Measurements from ENCODE around the gene WRAP73. TPM values are rescaled to one million over a fixed set of nuclear protein-coding genes. Genes with fewer than 3 reads are reported as not detected.

WRAP73 gene
- total RNA-seq, 4 donors from 2014 or later: 16.8 to 20.5 (median 19.5) TPM

- TF ChIP-seq, protein P1, sequence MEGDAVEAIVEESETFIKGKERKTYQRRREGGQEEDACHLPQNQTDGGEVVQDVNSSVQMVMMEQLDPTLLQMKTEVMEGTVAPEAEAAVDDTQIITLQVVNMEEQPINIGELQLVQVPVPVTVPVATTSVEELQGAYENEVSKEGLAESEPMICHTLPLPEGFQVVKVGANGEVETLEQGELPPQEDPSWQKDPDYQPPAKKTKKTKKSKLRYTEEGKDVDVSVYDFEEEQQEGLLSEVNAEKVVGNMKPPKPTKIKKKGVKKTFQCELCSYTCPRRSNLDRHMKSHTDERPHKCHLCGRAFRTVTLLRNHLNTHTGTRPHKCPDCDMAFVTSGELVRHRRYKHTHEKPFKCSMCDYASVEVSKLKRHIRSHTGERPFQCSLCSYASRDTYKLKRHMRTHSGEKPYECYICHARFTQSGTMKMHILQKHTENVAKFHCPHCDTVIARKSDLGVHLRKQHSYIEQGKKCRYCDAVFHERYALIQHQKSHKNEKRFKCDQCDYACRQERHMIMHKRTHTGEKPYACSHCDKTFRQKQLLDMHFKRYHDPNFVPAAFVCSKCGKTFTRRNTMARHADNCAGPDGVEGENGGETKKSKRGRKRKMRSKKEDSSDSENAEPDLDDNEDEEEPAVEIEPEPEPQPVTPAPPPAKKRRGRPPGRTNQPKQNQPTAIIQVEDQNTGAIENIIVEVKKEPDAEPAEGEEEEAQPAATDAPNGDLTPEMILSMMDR (IDR thresholded peaks at IDR 0.05; ENCODE audit: low read depth): no peak
Observed at GRCh38 chr1:3695326-3696217, 45.7 kb upstream of the WRAP73 start.

DNA sequence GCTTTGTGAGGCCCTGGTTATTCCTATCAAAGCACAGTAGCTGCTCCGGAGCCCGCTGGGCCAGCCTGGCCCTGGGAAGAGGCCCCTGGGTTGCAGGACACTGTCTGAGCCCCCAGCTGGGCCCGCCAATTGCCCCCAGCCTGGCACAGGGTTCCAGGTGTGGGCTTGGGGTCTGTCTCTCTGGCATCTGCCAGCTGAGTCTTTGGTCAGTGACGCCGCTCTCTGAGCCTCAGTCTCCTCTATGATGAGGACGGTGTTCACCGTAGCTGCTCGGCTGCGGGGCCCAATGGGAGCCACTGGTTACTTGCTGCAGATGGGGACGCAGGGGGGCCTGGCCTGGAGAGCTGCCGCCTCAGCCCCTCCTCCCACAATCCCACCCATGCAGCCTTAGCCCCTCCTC lies 43.4 kb upstream of the WRAP73 start:
- TF ChIP-seq, protein P1 (IDR thresholded peaks at IDR 0.05; ENCODE audit: low read depth): no peak

- TF ChIP-seq, protein P1 (IDR thresholded peaks at IDR 0.05; ENCODE audit: low read depth): no peak
Observed at GRCh38 chr1:3692598-3692997, 42.7 kb upstream of the WRAP73 start.

GRCh38 chr1:3691421-3692204 lies 41.7 kb upstream of the WRAP73 start:
- TF ChIP-seq, protein P1 (IDR thresholded peaks at IDR 0.05; ENCODE audit: low read depth): no peak

GRCh38 chr1:3690282-3691065 lies 40.6 kb upstream of the WRAP73 start:
- TF ChIP-seq, protein P1 (IDR thresholded peaks at IDR 0.05; ENCODE audit: low read depth): no peak

- TF ChIP-seq, protein P1 (IDR thresholded peaks at IDR 0.05; ENCODE audit: low read depth): no peak
Observed at GRCh38 chr1:3689138-3689750, 39.3 kb upstream of the WRAP73 start.
